Mesothelial cell of epicardium (in vitro differentiated cells): ENCODE measurements around the gene ADGRE1. TPM values are rescaled to one million over a fixed set of nuclear protein-coding genes. Genes with fewer than 3 reads are reported as not detected.

ENCODE experiments used
- DNase-seq, 2 experiments: peaks; one replicate each; pipeline ENCODE4 v3.0.0; 2021; ENCODE audit warnings: low spot score in 2 of 2; ENCODE audit not compliant: unreplicated experiment in 2 of 2
- H3K27ac Mint-ChIP-seq: 2 replicates; pipeline ENCODE4 v1.8.0; 2021; ENCODE audit warnings: mixed read lengths
- H3K27me3 Mint-ChIP-seq: 2 replicates; pipeline ENCODE4 v1.8.0; 2021; ENCODE audit warnings: low read depth, mixed read lengths
- H3K36me3 Mint-ChIP-seq: 2 replicates; pipeline ENCODE4 v1.8.0; 2021; ENCODE audit warnings: mixed read lengths
- H3K4me1 Mint-ChIP-seq: 2 replicates; pipeline ENCODE4 v1.8.0; 2021; ENCODE audit warnings: mixed read lengths
- H3K4me3 Mint-ChIP-seq: 2 replicates; pipeline ENCODE4 v1.8.0; 2021; ENCODE audit warnings: mild to moderate bottlenecking, moderate library complexity, mixed read lengths
- H3K9me3 Mint-ChIP-seq: 2 replicates; pipeline ENCODE4 v1.8.0; 2021; ENCODE audit warnings: mixed read lengths
- total RNA-seq: library from RNA; stranded (reverse); gene quantifications from 3 replicates; pipeline ENCODE4 v1.2.1, GENCODE V29; 2021
- TF ChIP-seq, protein P1 (sequence below): fragments of 200-600 bp; sonication (generic); IDR thresholded peaks from one replicate; pipeline ENCODE4 v1.5.0; 2021; ENCODE audit warnings: antibody characterized with exemption; ENCODE audit not compliant: unreplicated experiment

The ADGRE1 gene
- total RNA-seq, 1 donor from 2014 or later, result not detected

DNA sequence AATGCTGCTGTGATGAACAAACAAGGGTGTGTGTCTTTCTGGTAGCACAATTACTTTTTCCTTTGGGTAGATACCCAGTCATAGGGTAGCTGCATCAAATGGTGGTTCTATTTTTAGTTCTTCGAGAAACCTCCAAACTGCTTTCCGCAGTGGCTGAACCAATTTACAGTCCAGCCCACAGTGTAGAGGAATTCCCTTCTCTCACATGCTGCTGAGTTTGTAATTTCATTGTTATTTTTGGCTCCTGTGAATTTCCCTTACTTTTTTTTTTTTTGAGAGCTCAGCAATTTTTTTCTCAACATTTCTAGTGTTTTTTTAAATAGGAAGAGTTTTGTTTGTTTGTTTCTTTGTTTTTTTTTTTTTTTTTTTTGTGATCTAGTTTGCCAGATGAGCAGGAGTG lies 37.5 kb upstream of the ADGRE1 start:
- Mint-ChIP-seq H3K9me3 (peaks cover 28% of the 10 kb centered on the region), H3K27ac (no peak overlapping the region), H3K4me1 (no peaks in the 10 kb centered on the region), H3K27me3 (peaks cover 5% of the 10 kb centered on the region), H3K4me3 (no peak overlapping the region), H3K36me3 (no peaks in the 10 kb centered on the region)
- no peak for DNase-seq
- TF ChIP-seq, protein P1, sequence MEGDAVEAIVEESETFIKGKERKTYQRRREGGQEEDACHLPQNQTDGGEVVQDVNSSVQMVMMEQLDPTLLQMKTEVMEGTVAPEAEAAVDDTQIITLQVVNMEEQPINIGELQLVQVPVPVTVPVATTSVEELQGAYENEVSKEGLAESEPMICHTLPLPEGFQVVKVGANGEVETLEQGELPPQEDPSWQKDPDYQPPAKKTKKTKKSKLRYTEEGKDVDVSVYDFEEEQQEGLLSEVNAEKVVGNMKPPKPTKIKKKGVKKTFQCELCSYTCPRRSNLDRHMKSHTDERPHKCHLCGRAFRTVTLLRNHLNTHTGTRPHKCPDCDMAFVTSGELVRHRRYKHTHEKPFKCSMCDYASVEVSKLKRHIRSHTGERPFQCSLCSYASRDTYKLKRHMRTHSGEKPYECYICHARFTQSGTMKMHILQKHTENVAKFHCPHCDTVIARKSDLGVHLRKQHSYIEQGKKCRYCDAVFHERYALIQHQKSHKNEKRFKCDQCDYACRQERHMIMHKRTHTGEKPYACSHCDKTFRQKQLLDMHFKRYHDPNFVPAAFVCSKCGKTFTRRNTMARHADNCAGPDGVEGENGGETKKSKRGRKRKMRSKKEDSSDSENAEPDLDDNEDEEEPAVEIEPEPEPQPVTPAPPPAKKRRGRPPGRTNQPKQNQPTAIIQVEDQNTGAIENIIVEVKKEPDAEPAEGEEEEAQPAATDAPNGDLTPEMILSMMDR, result no peak

- H3K27me3 Mint-ChIP-seq, result peaks cover 5% of the 10 kb centered on the region
- H3K4me1 Mint-ChIP-seq, result no peaks in the 10 kb centered on the region
- no peak overlapping the region for H3K4me3 Mint-ChIP-seq
- H3K36me3 Mint-ChIP-seq, result no peaks in the 10 kb centered on the region
- no peak for DNase-seq
- TF ChIP-seq, protein P1, result no peak
- no peak overlapping the region for H3K27ac Mint-ChIP-seq
- peaks cover 38% of the 10 kb centered on the region for H3K9me3 Mint-ChIP-seq
Measured at GRCh38 chr19:6851359-6851758, 36.0 kb upstream of the ADGRE1 start.

GRCh38 chr19:6852001-6852400 lies 35.4 kb upstream of the ADGRE1 start:
- DNase-seq, result no peak
- no peaks in the 10 kb centered on the region for H3K36me3 Mint-ChIP-seq
- peaks cover 38% of the 10 kb centered on the region for H3K9me3 Mint-ChIP-seq
- no peak overlapping the region for H3K27ac Mint-ChIP-seq
- H3K4me3 Mint-ChIP-seq, result no peak overlapping the region
- TF ChIP-seq, protein P1, result no peak
- peaks cover 5% of the 10 kb centered on the region for H3K27me3 Mint-ChIP-seq
- no peaks in the 10 kb centered on the region for H3K4me1 Mint-ChIP-seq

DNA sequence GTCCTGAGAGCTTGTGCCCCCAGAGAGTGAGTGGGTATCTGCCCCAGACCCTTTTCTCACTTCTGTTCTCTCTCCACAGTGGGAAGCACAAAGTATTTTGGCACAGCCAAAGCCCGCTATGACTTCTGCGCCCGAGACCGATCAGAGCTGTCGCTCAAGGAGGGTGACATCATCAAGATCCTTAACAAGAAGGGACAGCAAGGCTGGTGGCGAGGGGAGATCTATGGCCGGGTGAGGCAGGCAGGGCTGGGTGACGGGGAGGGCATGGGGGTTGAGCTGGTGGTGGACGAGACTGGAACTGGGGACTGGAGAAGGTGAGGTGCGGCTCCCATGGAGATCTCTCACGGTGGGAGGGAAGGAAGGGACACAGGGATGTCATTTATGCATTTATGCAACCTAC lies 33.5 kb upstream of the ADGRE1 start:
- no peak for DNase-seq
- Mint-ChIP-seq H3K27me3 (peaks cover 5% of the 10 kb centered on the region), H3K36me3 (no peaks in the 10 kb centered on the region), H3K4me1 (no peaks in the 10 kb centered on the region), H3K27ac (no peak overlapping the region), H3K9me3 (peaks cover 38% of the 10 kb centered on the region), H3K4me3 (no peak overlapping the region)
- TF ChIP-seq, protein P1, result no peak

DNA sequence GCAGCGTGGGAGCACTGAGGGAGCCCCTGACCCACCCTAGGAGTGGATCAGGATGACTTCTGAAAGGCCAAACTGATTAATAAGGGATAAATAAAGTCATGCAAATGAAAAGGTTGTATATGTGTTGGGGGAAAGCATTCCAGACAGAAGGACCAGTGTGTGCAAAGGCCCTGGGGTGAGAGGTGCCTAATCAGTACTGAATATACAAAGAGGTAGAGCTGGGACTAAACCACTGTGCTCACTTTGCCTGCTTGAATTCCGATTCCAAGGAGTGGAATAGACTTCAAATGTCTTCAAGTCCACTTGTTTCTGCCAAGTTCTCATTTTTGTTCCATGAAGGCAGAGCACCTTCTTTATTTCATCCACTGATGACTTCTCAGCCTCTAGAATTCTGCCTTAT lies 32.6 kb upstream of the ADGRE1 start:
- Mint-ChIP-seq H3K27ac (no peak overlapping the region), H3K4me1 (no peaks in the 10 kb centered on the region), H3K36me3 (no peaks in the 10 kb centered on the region), H3K9me3 (peaks cover 35% of the 10 kb centered on the region), H3K27me3 (peaks cover 5% of the 10 kb centered on the region), H3K4me3 (no peak overlapping the region)
- TF ChIP-seq, protein P1, result no peak
- no peak for DNase-seq

DNA sequence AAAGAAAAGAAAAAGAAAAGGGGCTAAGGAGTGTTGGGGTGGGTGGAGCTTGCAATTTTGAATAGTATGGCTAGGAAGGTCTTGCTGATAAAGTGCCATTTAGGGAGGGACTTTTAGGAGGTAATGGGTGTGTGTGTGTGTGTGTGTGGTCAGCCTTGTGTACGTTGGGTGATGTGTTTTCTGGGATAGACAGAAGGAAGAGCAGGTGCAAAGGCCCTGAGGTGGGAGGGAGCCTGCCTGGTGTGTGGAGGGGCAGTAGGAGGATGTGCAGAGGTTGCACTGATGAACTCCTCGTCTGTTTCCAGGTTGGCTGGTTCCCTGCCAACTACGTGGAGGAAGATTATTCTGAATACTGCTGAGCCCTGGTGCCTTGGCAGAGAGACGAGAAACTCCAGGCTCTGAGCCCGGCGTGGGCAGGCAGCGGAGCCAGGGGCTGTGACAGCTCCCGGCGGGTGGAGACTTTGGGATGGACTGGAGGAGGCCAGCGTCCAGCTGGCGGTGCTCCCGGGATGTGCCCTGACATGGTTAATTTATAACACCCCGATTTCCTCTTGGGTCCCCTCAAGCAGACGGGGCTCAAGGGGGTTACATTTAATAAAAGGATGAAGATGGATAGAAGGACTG lies 30.5 kb upstream of the ADGRE1 start:
- H3K9me3 Mint-ChIP-seq, result peaks cover 20% of the 10 kb centered on the region
- H3K4me1 Mint-ChIP-seq, result no peaks in the 10 kb centered on the region
- H3K27me3 Mint-ChIP-seq, result peaks cover 5% of the 10 kb centered on the region
- DNase-seq, result no peak
- TF ChIP-seq, protein P1, result no peak
- H3K27ac Mint-ChIP-seq, result no peak overlapping the region
- no peaks in the 10 kb centered on the region for H3K36me3 Mint-ChIP-seq
- H3K4me3 Mint-ChIP-seq, result no peak overlapping the region
